ENCODE data around the gene C16orf46. TPM values are rescaled to one million over a fixed set of nuclear protein-coding genes. Genes with fewer than 3 reads are reported as not detected.

Gene C16orf46
- total and polyA plus RNA-seq, 9 of the 15 experiments (the other 6 are each of a cell fraction or from before 2014, with no cell fraction given) = 0.10 to 0.98 (median 0.41) TPM; not detected in 1

DNA sequence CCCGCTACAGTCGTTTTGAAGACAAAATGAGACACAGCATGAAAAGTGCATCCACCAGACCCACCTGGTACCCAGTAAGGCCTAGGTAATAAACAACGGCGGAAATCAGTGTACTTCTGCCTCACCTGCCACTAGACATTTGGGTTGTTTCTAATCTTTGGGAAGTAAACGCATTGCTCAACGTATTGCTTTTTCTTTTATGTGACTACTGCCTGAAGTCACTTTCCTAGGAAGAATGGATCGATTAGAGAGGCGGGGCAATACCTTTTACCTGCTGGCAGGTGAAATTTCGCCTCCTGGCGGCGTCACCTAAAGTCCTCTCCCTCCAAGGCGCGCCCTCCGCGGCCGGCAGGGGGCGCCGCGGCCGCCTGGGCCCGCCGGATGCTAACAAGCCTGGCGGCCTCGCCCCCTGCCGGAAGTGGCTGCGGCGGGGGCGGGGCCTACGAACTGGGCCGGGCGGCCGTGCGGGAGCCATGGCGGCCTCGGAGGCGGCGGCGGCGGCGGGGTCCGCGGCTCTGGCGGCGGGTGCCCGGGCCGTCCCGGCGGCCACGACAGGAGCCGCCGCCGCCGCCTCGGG, 41.6 kb downstream of the C16orf46 start, which contains the start of gene ATMIN (continued):
- TF ChIP-seq, protein P1, sequence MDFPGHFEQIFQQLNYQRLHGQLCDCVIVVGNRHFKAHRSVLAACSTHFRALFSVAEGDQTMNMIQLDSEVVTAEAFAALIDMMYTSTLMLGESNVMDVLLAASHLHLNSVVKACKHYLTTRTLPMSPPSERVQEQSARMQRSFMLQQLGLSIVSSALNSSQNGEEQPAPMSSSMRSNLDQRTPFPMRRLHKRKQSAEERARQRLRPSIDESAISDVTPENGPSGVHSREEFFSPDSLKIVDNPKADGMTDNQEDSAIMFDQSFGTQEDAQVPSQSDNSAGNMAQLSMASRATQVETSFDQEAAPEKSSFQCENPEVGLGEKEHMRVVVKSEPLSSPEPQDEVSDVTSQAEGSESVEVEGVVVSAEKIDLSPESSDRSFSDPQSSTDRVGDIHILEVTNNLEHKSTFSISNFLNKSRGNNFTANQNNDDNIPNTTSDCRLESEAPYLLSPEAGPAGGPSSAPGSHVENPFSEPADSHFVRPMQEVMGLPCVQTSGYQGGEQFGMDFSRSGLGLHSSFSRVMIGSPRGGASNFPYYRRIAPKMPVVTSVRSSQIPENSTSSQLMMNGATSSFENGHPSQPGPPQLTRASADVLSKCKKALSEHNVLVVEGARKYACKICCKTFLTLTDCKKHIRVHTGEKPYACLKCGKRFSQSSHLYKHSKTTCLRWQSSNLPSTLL (IDR thresholded peaks at IDR 0.05) = no peak
- TF ChIP-seq TBL1XR1 (IDR thresholded peaks at IDR 0.05; ENCODE audit: low read length in 2 of 2) = peak in 1 of 2 experiments; percentile 58; a peak in 2 of 4 replicates
- TF ChIP-seq HNRNPK (IDR thresholded peaks at IDR 0.05; ENCODE audit: low read depth, low read length, poor library complexity, severe bottlenecking) = no peak
- no peak for TF ChIP-seq ZNF707 (CRISPR knock-in tag; conservative IDR thresholded peaks at IDR 0.05)
- peak; percentile 49; the same call in 1 of the 2 replicates for TF ChIP-seq ADNP (tag; IDR thresholded peaks at IDR 0.05)
- TF ChIP-seq CHD1 (IDR thresholded peaks at IDR 0.05; ENCODE audit: low read length) = no peak
- no peak for TF ChIP-seq ATF7 (IDR thresholded peaks at IDR 0.05)
- TF ChIP-seq SRSF3 (IDR thresholded peaks at IDR 0.05; ENCODE audit: insufficient read depth, low read length) = no peak
- TF ChIP-seq, protein P2, sequence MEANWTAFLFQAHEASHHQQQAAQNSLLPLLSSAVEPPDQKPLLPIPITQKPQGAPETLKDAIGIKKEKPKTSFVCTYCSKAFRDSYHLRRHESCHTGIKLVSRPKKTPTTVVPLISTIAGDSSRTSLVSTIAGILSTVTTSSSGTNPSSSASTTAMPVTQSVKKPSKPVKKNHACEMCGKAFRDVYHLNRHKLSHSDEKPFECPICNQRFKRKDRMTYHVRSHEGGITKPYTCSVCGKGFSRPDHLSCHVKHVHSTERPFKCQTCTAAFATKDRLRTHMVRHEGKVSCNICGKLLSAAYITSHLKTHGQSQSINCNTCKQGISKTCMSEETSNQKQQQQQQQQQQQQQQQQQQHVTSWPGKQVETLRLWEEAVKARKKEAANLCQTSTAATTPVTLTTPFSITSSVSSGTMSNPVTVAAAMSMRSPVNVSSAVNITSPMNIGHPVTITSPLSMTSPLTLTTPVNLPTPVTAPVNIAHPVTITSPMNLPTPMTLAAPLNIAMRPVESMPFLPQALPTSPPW (CRISPR knock-in tag; IDR thresholded peaks at IDR 0.05) = peak; percentile 65
- peak; percentile 77 for TF ChIP-seq POLR2G (IDR thresholded peaks at IDR 0.05; ENCODE audit: low read depth, low read length)
- TF ChIP-seq CBFA2T3 (IDR thresholded peaks at IDR 0.05) = no peak
- TF ChIP-seq ZNF121 (CRISPR knock-in tag; conservative IDR thresholded peaks at IDR 0.05) = no peak
- TF ChIP-seq ZNF324 (CRISPR knock-in tag; IDR thresholded peaks at IDR 0.05) = no peak
- TF ChIP-seq CEBPB (tag; IDR thresholded peaks at IDR 0.05) = no peak
- TF ChIP-seq TSC22D4 (tag; IDR thresholded peaks at IDR 0.05) = no peak
- TF ChIP-seq, protein P3, sequence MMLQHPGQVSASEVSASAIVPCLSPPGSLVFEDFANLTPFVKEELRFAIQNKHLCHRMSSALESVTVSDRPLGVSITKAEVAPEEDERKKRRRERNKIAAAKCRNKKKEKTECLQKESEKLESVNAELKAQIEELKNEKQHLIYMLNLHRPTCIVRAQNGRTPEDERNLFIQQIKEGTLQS (IDR thresholded peaks at IDR 0.05) = no peak
- TF ChIP-seq, protein P3 (CRISPR knock-in tag; conservative IDR thresholded peaks at IDR 0.05) = no peak
- TF ChIP-seq KDM4B (IDR thresholded peaks at IDR 0.05; ENCODE audit: borderline replicate concordance in 2 of 2, low read depth in 1 of 2) = no peak
- TF ChIP-seq, protein P4, sequence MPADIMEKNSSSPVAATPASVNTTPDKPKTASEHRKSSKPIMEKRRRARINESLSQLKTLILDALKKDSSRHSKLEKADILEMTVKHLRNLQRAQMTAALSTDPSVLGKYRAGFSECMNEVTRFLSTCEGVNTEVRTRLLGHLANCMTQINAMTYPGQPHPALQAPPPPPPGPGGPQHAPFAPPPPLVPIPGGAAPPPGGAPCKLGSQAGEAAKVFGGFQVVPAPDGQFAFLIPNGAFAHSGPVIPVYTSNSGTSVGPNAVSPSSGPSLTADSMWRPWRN (IDR thresholded peaks at IDR 0.05; ENCODE audit: low read depth) = no peak
- no peak for TF ChIP-seq MIER1 (IDR thresholded peaks at IDR 0.05; ENCODE audit: low read depth)
- no peak for TF ChIP-seq ZNF133 (CRISPR knock-in tag; IDR thresholded peaks at IDR 0.05)
- TF ChIP-seq ZNF140 (CRISPR knock-in tag; IDR thresholded peaks at IDR 0.05) = no peak
- TF ChIP-seq, protein P5, sequence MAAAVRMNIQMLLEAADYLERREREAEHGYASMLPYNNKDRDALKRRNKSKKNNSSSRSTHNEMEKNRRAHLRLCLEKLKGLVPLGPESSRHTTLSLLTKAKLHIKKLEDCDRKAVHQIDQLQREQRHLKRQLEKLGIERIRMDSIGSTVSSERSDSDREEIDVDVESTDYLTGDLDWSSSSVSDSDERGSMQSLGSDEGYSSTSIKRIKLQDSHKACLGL (CRISPR knock-in tag; IDR thresholded peaks at IDR 0.05; ENCODE audit: borderline replicate concordance, poor library complexity, severe bottlenecking) = no peak
- TF ChIP-seq U2AF1 (optimal IDR thresholded peaks at IDR 0.05; ENCODE audit: low read depth, low read length) = no peak
